HCT116 (cell line): ENCODE measurements around the gene FOXR1. TPM values are rescaled to one million over a fixed set of nuclear protein-coding genes. Genes with fewer than 3 reads are reported as not detected.

Experiments
- ATAC-seq: fragments of 200-7000 bp; cut with Tn5 transposase; 2 replicates; pipeline ENCODE4 v1.9.1; 2020; ENCODE audit warnings: mild to moderate bottlenecking, moderate library complexity
- BruUV-seq: library from RNA; stranded (reverse); fragments of 400-500 nt; replicated peaks from 2 replicates; lab custom pipeline; 2021; lab: Mats Ljungman, UMichigan
- CTCF ChIA-PET: fragments of 300-600 bp; sonication (Branson Sonifier 250); formaldehyde crosslinking; loops from one replicate; lab custom pipeline; 2021; ENCODE audit warnings: antibody characterized with exemption; lab: Charles Lee
- POLR2A ChIA-PET: fragments of 300-600, 350-600 bp; sonication (Branson Sonifier 250); formaldehyde crosslinking; loops from one replicate; lab custom pipeline; 2021; ENCODE audit warnings: antibody characterized with exemption; lab: Charles Lee
- RAD21 ChIA-PET, 2 experiments: fragments of 300-600 bp; sonication (Branson Sonifier 250); formaldehyde crosslinking; loops; one replicate each; lab custom pipeline; 2023; ENCODE audit warnings: low total read pairs in 2 of 2; ENCODE audit not compliant: uncharacterized antibody in 2 of 2, unreplicated experiment in 2 of 2, low non-redundant PET in 1 of 2; lab: Charles Lee
- DNase-seq: peaks from one replicate; pipeline ENCODE4 v3.0.0-alpha.2; 2010; ENCODE audit warnings: low read depth, low spot score
- H2AFZ ChIP-seq: fragments of 200-600 bp; shearing (Covaris generic), sonication (generic); 2 replicates; pipeline ENCODE4 v1.6.1; 2017; ENCODE audit warnings: low read depth, mixed run types, mixed read lengths, antibody characterized with exemption, low read length; ENCODE audit not compliant: poor library complexity, severe bottlenecking
- H3K27ac ChIP-seq: 2 replicates; pipeline ENCODE4 v1.5.1; 2012; ENCODE audit warnings: low read depth, low read length
- H3K27me3 ChIP-seq: fragments of 200-600 bp; sonication (generic); 2 replicates; pipeline ENCODE4 v1.6.1; 2016; ENCODE audit warnings: mixed run types, low read length, mixed read lengths; ENCODE audit not compliant: insufficient read depth
- H3K36me3 ChIP-seq, 2 experiments: fragments of 200-500 bp in 1 of 2; fragments of 200-600 bp in 1 of 2; sonication (Bioruptor generic) in 1 of 2; sonication (generic) in 1 of 2; 2 replicates each; pipeline versions ENCODE4 v1.5.1 to v1.6.1; 2014 to 2016; ENCODE audit warnings: low read length in 2 of 2, inconsistent platforms in 1 of 2, mixed read lengths in 1 of 2, mixed run types in 1 of 2; ENCODE audit not compliant: insufficient read depth in 2 of 2, control insufficient read depth in 1 of 2
- H3K4me1 ChIP-seq, 2 experiments: fragments of 200-600 bp in 1 of 2; sonication (generic) in 1 of 2; 2 replicates each; pipeline versions ENCODE4 v1.5.1 to v1.6.1; 2012 to 2017; ENCODE audit warnings: low read length in 2 of 2, inconsistent platforms in 1 of 2, mild to moderate bottlenecking in 1 of 2, mixed read lengths in 1 of 2, mixed run types in 1 of 2, moderate library complexity in 1 of 2; ENCODE audit not compliant: insufficient read depth in 2 of 2, control insufficient read depth in 1 of 2
- H3K4me2 ChIP-seq: fragments of 200-600 bp; sonication (generic); 2 replicates; pipeline ENCODE4 v1.6.1; 2017; ENCODE audit warnings: mixed run types, low read length, mixed read lengths
- H3K4me3 ChIP-seq, 2 experiments: fragments of 200-600 bp in 1 of 2; sonication (generic) in 1 of 2; replicated peaks in 1 of 2; 2 replicates each; pipeline ENCODE4 v1.5.1; 2011 to 2016; ENCODE audit warnings: low read length in 2 of 2, control low read depth in 1 of 2, low read depth in 1 of 2, mild to moderate bottlenecking in 1 of 2, mixed read lengths in 1 of 2, mixed run types in 1 of 2
- H3K79me2 ChIP-seq: fragments of 200-600 bp; sonication (generic); 2 replicates; pipeline ENCODE4 v1.6.1; 2017; ENCODE audit warnings: mild to moderate bottlenecking, mixed run types, low read length, moderate library complexity, mixed read lengths; ENCODE audit not compliant: insufficient read depth
- H3K9ac ChIP-seq: fragments of 200-600 bp; sonication (generic); 2 replicates; pipeline ENCODE4 v1.6.1; 2016; ENCODE audit warnings: low read length, mixed read lengths
- H3K9me2 ChIP-seq: fragments of 200-600 bp; sonication (generic), shearing (Covaris generic); 2 replicates; pipeline ENCODE4 v1.6.1; 2017; ENCODE audit warnings: mixed run types, mild to moderate bottlenecking, moderate library complexity; ENCODE audit not compliant: insufficient read depth
- H3K9me3 ChIP-seq, 2 experiments: fragments of 200-500 bp in 1 of 2; fragments of 200-600 bp in 1 of 2; sonication (Bioruptor generic) in 1 of 2; sonication (generic) in 1 of 2; 2 replicates each; pipeline ENCODE4 v1.6.1; 2014 to 2017; ENCODE audit warnings: low read length in 2 of 2, mixed read lengths in 2 of 2, inconsistent platforms in 1 of 2, low read depth in 1 of 2, mild to moderate bottlenecking in 1 of 2, mixed run types in 1 of 2, moderate library complexity in 1 of 2; ENCODE audit not compliant: control insufficient read depth in 1 of 2, insufficient read depth in 1 of 2
- H4K20me1 ChIP-seq: fragments of 200-600 bp; sonication (generic), shearing (Covaris generic); 2 replicates; pipeline ENCODE4 v1.6.1; 2017; ENCODE audit warnings: mixed run types, mild to moderate bottlenecking, moderate library complexity; ENCODE audit not compliant: insufficient read depth
- CBX3 ChIP-seq: IDR thresholded peaks from 2 replicates; pipeline ENCODE4 v1.6.1; 2012; ENCODE audit warnings: low read depth
- CTCF ChIP-seq, 3 experiments: fragments of 200-600 bp in 1 of 3; sonication (generic) in 1 of 3; IDR thresholded peaks in 2 of 3; conservative IDR thresholded peaks in 1 of 3; 2 replicates each; pipeline ENCODE4 v1.5.1; 2012 to 2017; ENCODE audit warnings: low read depth in 2 of 3, low read length in 2 of 3, antibody characterized with exemption in 1 of 3, borderline replicate concordance in 1 of 3, control low read depth in 1 of 3, mild to moderate bottlenecking in 1 of 3, mixed read lengths in 1 of 3, mixed run types in 1 of 3, moderate library complexity in 1 of 3; ENCODE audit not compliant: insufficient read depth in 1 of 3
- EGR1 ChIP-seq: IDR thresholded peaks from 2 replicates; pipeline ENCODE4 v1.6.1; 2012; ENCODE audit warnings: low read depth
- ELF1 ChIP-seq: IDR thresholded peaks from 2 replicates; pipeline ENCODE4 v1.6.1; 2012; ENCODE audit warnings: low read depth, borderline replicate concordance
- EZH2 ChIP-seq: fragments of 200-600 bp; sonication (generic); IDR thresholded peaks from 2 replicates; pipeline ENCODE4 v1.6.1; 2017; ENCODE audit warnings: antibody characterized with exemption, mixed run types
- EZH2phosphoT487 ChIP-seq: fragments of 200-600 bp; IDR thresholded peaks from 2 replicates; pipeline ENCODE4 v1.6.1; 2018; ENCODE audit warnings: antibody characterized with exemption, borderline replicate concordance
- FOSL1 ChIP-seq: IDR thresholded peaks from 2 replicates; pipeline ENCODE4 v1.6.1; 2012; ENCODE audit warnings: low read depth
- JUND ChIP-seq: IDR thresholded peaks from 2 replicates; pipeline ENCODE4 v1.6.1; 2012
- MAX ChIP-seq: IDR thresholded peaks from 2 replicates; pipeline ENCODE4 v1.6.1; 2012
- POLR2A ChIP-seq: IDR thresholded peaks from 2 replicates; pipeline ENCODE4 v1.7.0; 2011; ENCODE audit warnings: borderline replicate concordance; ENCODE audit not compliant: insufficient read depth, insufficient read length; ENCODE audit errors: extremely low read depth
- SIN3A ChIP-seq: IDR thresholded peaks from 2 replicates; pipeline ENCODE4 v1.6.1; 2012; ENCODE audit warnings: low read depth
- SP1 ChIP-seq: IDR thresholded peaks from 2 replicates; pipeline ENCODE4 v1.6.1; 2012; ENCODE audit warnings: low read depth
- SRF ChIP-seq: IDR thresholded peaks from 2 replicates; pipeline ENCODE4 v1.6.1; 2012; ENCODE audit warnings: low read depth
- YY1 ChIP-seq: IDR thresholded peaks from 2 replicates; pipeline ENCODE4 v1.6.1; 2011; ENCODE audit warnings: low read length, low read depth, moderate library complexity, mild to moderate bottlenecking; ENCODE audit not compliant: insufficient replicate concordance; ENCODE audit errors: extremely low read depth
- ZNF274 ChIP-seq: fragments of 200-500 bp; sonication (Bioruptor generic); IDR thresholded peaks from 2 replicates; pipeline ENCODE4 v1.6.1; 2014; ENCODE audit warnings: mild to moderate bottlenecking, low read depth, low read length, inconsistent platforms
- intact Hi-C: fragments of 100-400 bp; cut with micrococcal nuclease; formaldehyde crosslinking; loops from 2 replicates; pipeline ENCODE4 v1.10.0; 2022
- total RNA-seq: library from RNA; stranded (reverse); gene quantifications from one replicate; pipeline ENCODE4 v1.2.1, GENCODE V29; 2021; ENCODE audit not compliant: unreplicated experiment
- TF ChIP-seq, protein P1 (sequence below): IDR thresholded peaks from 2 replicates; pipeline ENCODE4 v1.6.1; 2011; ENCODE audit warnings: mild to moderate bottlenecking, low read length, moderate library complexity; ENCODE audit not compliant: insufficient replicate concordance; ENCODE audit errors: extremely low read depth

The FOXR1 gene
- total RNA-seq, 1 experiment from 2014 or later, result not detected

GRCh38 chr11:118975771-118976709 lies 4.5 kb downstream of the FOXR1 start:
- no peak overlapping the region for H2AFZ ChIP-seq
- no peaks in the 10 kb centered on the region for H3K79me2 ChIP-seq
- H3K27me3 ChIP-seq, result no peaks in the 10 kb centered on the region
- TF ChIP-seq MAX, result no peak
- H3K36me3 ChIP-seq, result no peaks in the 10 kb centered on the region
- CTCF ChIA-PET, result no interaction called here
- intact Hi-C loops, result no loop called here
- H3K9me3 ChIP-seq, result no peaks in the 10 kb centered on the region
- no peak for DNase-seq
- POLR2A ChIA-PET, result no interaction called here
- BruUV-seq, result no TSS peak
- H3K9ac ChIP-seq, result no peak overlapping the region
- H4K20me1 ChIP-seq, result no peaks in the 10 kb centered on the region
- ATAC-seq, result no peak
- H3K4me3 ChIP-seq, result no peak overlapping the region
- RAD21 ChIA-PET, result no interaction called here
- no peaks in the 10 kb centered on the region for H3K9me2 ChIP-seq
- H3K27ac ChIP-seq, result no peak overlapping the region
- no peaks in the 10 kb centered on the region for H3K4me1 ChIP-seq
- H3K4me2 ChIP-seq, result no peak overlapping the region

DNA sequence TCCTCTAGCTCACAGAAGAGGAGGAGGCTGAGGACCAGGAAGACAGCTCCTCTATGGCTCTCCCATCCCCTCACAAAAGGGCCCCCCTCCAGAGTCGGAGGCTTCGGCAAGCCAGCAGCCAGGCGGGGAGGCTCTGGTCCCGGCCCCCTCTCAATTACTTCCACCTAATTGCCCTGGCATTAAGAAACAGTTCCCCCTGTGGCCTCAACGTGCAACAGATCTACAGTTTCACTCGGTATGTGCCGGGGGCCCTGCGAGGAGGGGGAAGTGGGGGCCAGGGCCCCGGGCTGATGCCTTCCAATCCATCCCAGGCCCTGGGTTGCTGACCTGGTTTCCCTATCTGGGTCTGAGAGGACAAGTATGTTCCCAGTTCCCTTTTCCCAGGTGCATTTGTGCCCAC lies 7.9 kb downstream of the FOXR1 start:
- intact Hi-C loops, result no loop called here
- CTCF ChIA-PET, result no interaction called here
- TF ChIP-seq, protein P1, sequence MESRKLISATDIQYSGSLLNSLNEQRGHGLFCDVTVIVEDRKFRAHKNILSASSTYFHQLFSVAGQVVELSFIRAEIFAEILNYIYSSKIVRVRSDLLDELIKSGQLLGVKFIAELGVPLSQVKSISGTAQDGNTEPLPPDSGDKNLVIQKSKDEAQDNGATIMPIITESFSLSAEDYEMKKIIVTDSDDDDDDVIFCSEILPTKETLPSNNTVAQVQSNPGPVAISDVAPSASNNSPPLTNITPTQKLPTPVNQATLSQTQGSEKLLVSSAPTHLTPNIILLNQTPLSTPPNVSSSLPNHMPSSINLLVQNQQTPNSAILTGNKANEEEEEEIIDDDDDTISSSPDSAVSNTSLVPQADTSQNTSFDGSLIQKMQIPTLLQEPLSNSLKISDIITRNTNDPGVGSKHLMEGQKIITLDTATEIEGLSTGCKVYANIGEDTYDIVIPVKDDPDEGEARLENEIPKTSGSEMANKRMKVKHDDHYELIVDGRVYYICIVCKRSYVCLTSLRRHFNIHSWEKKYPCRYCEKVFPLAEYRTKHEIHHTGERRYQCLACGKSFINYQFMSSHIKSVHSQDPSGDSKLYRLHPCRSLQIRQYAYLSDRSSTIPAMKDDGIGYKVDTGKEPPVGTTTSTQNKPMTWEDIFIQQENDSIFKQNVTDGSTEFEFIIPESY, result no peak
- TF ChIP-seq CBX3 (no peak), MAX (no peak), SIN3A (no peak), EZH2phosphoT487 (no peak), CTCF (IDR thresholded peaks at IDR 0.05 in 2 of 3, conservative IDR thresholded peaks at IDR 0.05 in 1 of 3; ENCODE audit: borderline replicate concordance in 1 of 3, insufficient read depth in 1 of 3, low read depth in 2 of 3, low read length in 2 of 3) (no peak), POLR2A (no peak), SRF (no peak), SP1 (no peak), EGR1 (no peak), ZNF274 (no peak), FOSL1 (no peak), YY1 (no peak), ELF1 (no peak), EZH2 (no peak), JUND (no peak)

More for the DNA sequence above, 7.9 kb downstream of the FOXR1 start:
- no peaks in the 10 kb centered on the region for H3K36me3 ChIP-seq
- no peaks in the 10 kb centered on the region for H3K9me2 ChIP-seq
- no peaks in the 10 kb centered on the region for H3K4me1 ChIP-seq
- DNase-seq, result no peak
- H3K9ac ChIP-seq, result no peak overlapping the region
- no peak overlapping the region for H3K4me2 ChIP-seq
- no peaks in the 10 kb centered on the region for H4K20me1 ChIP-seq
- ChIA-PET RAD21 (no interaction called here), POLR2A (no interaction called here)
- no TSS peak for BruUV-seq
- no peaks in the 10 kb centered on the region for H3K9me3 ChIP-seq
- H2AFZ ChIP-seq, result no peak overlapping the region
- H3K27me3 ChIP-seq, result no peaks in the 10 kb centered on the region
- no peak overlapping the region for H3K27ac ChIP-seq
- ATAC-seq, result peak; percentile 34; the same call in 1 of the 2 replicates
- H3K4me3 ChIP-seq, result no peak overlapping the region
- H3K79me2 ChIP-seq, result no peaks in the 10 kb centered on the region
